Measurements from ENCODE around the gene CCDC201.

Gene CCDC201

GRCh38 chr7:45893996-45894664 is 21.2 kb upstream of the CCDC201 start:
- H3K9ac ChIP-seq (ENCODE audit: insufficient read length, low read depth): no peak overlapping the region

GRCh38 chr7:45893374-45893995 is 20.6 kb upstream of the CCDC201 start:
- Histone ChIP-seq H3K36me3 (ENCODE audit: insufficient read depth, insufficient read length, low read length) (no peaks in the 10 kb centered on the region), H3K4me3 (ENCODE audit: insufficient read length, low read depth) (no peak overlapping the region), H3K9ac (ENCODE audit: insufficient read length, low read depth) (no peak overlapping the region), H3K4me1 (ENCODE audit: insufficient read depth, insufficient read length) (peaks cover 3% of the 10 kb centered on the region), H3K9me3 (ENCODE audit: insufficient read depth, low read length) (no peaks in the 10 kb centered on the region), H3K27me3 (ENCODE audit: insufficient read depth, insufficient read length) (peaks cover 24% of the 10 kb centered on the region)
- TF ChIP-seq SUZ12 (IDR thresholded peaks at IDR 0.05; ENCODE audit: extremely low read depth, insufficient read depth, insufficient read length) (no peak), ZNF274 (IDR thresholded peaks at IDR 0.05; ENCODE audit: low read depth, low read length) (no peak), YY1 (IDR thresholded peaks at IDR 0.05; ENCODE audit: insufficient read depth, insufficient read length) (no peak)
- no peak for DNase-seq (ENCODE audit: low read depth, low spot score)

More at GRCh38 chr7:45893996-45894664, 21.2 kb upstream of the CCDC201 start:
- H3K36me3 ChIP-seq (ENCODE audit: insufficient read depth, insufficient read length, low read length): no peaks in the 10 kb centered on the region
- peaks cover 18% of the 10 kb centered on the region for H3K27me3 ChIP-seq (ENCODE audit: insufficient read depth, insufficient read length)
- peaks cover 3% of the 10 kb centered on the region for H3K4me1 ChIP-seq (ENCODE audit: insufficient read depth, insufficient read length)
- TF ChIP-seq SUZ12 (IDR thresholded peaks at IDR 0.05; ENCODE audit: extremely low read depth, insufficient read depth, insufficient read length) (no peak), YY1 (IDR thresholded peaks at IDR 0.05; ENCODE audit: insufficient read depth, insufficient read length) (no peak), ZNF274 (IDR thresholded peaks at IDR 0.05; ENCODE audit: low read depth, low read length) (no peak)
- no peaks in the 10 kb centered on the region; the same call in 1 of the 2 replicates for H3K9me3 ChIP-seq (ENCODE audit: insufficient read depth, low read length)
- DNase-seq (ENCODE audit: low read depth, low spot score): no peak
- H3K4me3 ChIP-seq (ENCODE audit: insufficient read length, low read depth): no peak overlapping the region

GRCh38 chr7:45892407-45893035 is 19.6 kb upstream of the CCDC201 start:
- peaks cover 34% of the 10 kb centered on the region for H3K27me3 ChIP-seq (ENCODE audit: insufficient read depth, insufficient read length)
- peaks cover 5% of the 10 kb centered on the region for H3K4me1 ChIP-seq (ENCODE audit: insufficient read depth, insufficient read length)
- DNase-seq (ENCODE audit: low read depth, low spot score): no peak
- H3K9ac ChIP-seq (ENCODE audit: insufficient read length, low read depth): no peak overlapping the region
- no peaks in the 10 kb centered on the region for H3K9me3 ChIP-seq (ENCODE audit: insufficient read depth, low read length)
- no peak overlapping the region for H3K4me3 ChIP-seq (ENCODE audit: insufficient read length, low read depth)
- H3K36me3 ChIP-seq (ENCODE audit: insufficient read depth, insufficient read length, low read length): no peaks in the 10 kb centered on the region
- no peak for TF ChIP-seq ZNF274 (IDR thresholded peaks at IDR 0.05; ENCODE audit: low read depth, low read length)
- TF ChIP-seq YY1 (IDR thresholded peaks at IDR 0.05; ENCODE audit: insufficient read depth, insufficient read length): no peak
- no peak for TF ChIP-seq SUZ12 (IDR thresholded peaks at IDR 0.05; ENCODE audit: extremely low read depth, insufficient read depth, insufficient read length)

- Histone ChIP-seq H3K36me3 (ENCODE audit: insufficient read depth, insufficient read length, low read length) (no peaks in the 10 kb centered on the region), H3K4me1 (ENCODE audit: insufficient read depth, insufficient read length) (peaks cover 5% of the 10 kb centered on the region), H3K9ac (ENCODE audit: insufficient read length, low read depth) (no peak overlapping the region), H3K4me3 (ENCODE audit: insufficient read length, low read depth) (no peak overlapping the region), H3K9me3 (ENCODE audit: insufficient read depth, low read length) (no peaks in the 10 kb centered on the region), H3K27me3 (ENCODE audit: insufficient read depth, insufficient read length) (peaks cover 41% of the 10 kb centered on the region)
- DNase-seq (ENCODE audit: low read depth, low spot score): no peak
- TF ChIP-seq ZNF274 (IDR thresholded peaks at IDR 0.05; ENCODE audit: low read depth, low read length) (no peak), YY1 (IDR thresholded peaks at IDR 0.05; ENCODE audit: insufficient read depth, insufficient read length) (no peak), SUZ12 (IDR thresholded peaks at IDR 0.05; ENCODE audit: extremely low read depth, insufficient read depth, insufficient read length) (no peak)
These were observed 18.9 kb upstream of the CCDC201 start for GRCh38 chr7:45891462-45892402.

GRCh38 chr7:45890902-45891461 is 18.1 kb upstream of the CCDC201 start:
- Histone ChIP-seq H3K9ac (ENCODE audit: insufficient read length, low read depth) (no peak overlapping the region), H3K4me3 (ENCODE audit: insufficient read length, low read depth) (no peak overlapping the region), H3K27me3 (ENCODE audit: insufficient read depth, insufficient read length) (peaks cover 42% of the 10 kb centered on the region), H3K4me1 (ENCODE audit: insufficient read depth, insufficient read length) (peaks cover 5% of the 10 kb centered on the region), H3K9me3 (ENCODE audit: insufficient read depth, low read length) (no peaks in the 10 kb centered on the region), H3K36me3 (ENCODE audit: insufficient read depth, insufficient read length, low read length) (no peaks in the 10 kb centered on the region)
- TF ChIP-seq SUZ12 (IDR thresholded peaks at IDR 0.05; ENCODE audit: extremely low read depth, insufficient read depth, insufficient read length): no peak
- TF ChIP-seq ZNF274 (IDR thresholded peaks at IDR 0.05; ENCODE audit: low read depth, low read length): no peak
- no peak for TF ChIP-seq YY1 (IDR thresholded peaks at IDR 0.05; ENCODE audit: insufficient read depth, insufficient read length)
- DNase-seq (ENCODE audit: low read depth, low spot score): no peak

- no peaks in the 10 kb centered on the region for H3K36me3 ChIP-seq (ENCODE audit: insufficient read depth, insufficient read length, low read length)
- TF ChIP-seq ZNF274 (IDR thresholded peaks at IDR 0.05; ENCODE audit: low read depth, low read length): no peak
- no peak for TF ChIP-seq SUZ12 (IDR thresholded peaks at IDR 0.05; ENCODE audit: extremely low read depth, insufficient read depth, insufficient read length)
- no peak for TF ChIP-seq YY1 (IDR thresholded peaks at IDR 0.05; ENCODE audit: insufficient read depth, insufficient read length)
- no peaks in the 10 kb centered on the region for H3K9me3 ChIP-seq (ENCODE audit: insufficient read depth, low read length)
- DNase-seq (ENCODE audit: low read depth, low spot score): no peak
- H3K4me3 ChIP-seq (ENCODE audit: insufficient read length, low read depth): no peak overlapping the region
- H3K27me3 ChIP-seq (ENCODE audit: insufficient read depth, insufficient read length): peaks cover 42% of the 10 kb centered on the region
- H3K4me1 ChIP-seq (ENCODE audit: insufficient read depth, insufficient read length): peaks cover 5% of the 10 kb centered on the region
- H3K9ac ChIP-seq (ENCODE audit: insufficient read length, low read depth): no peak overlapping the region
These were observed 17.4 kb upstream of the CCDC201 start for GRCh38 chr7:45890125-45890901.

All from NT2/D1 (cell line).